Left lung (tissue), 10 donors: ENCODE results near the gene ZNF614. TPM values are rescaled to one million over a fixed set of nuclear protein-coding genes. Genes with fewer than 3 reads are reported as not detected.
"Not testable (repeated sequence)": the region's sequence is repeated elsewhere in the genome, so short reads cannot be mapped to it uniquely, and the experiment has no call there.

ENCODE experiments used
- ATAC-seq: fragments of 200-7000 bp; cut with Tn5 transposase; one replicate; pipeline ENCODE4 v1.9.1; 2020; ENCODE audit warnings: moderate library complexity
- DNase-seq, 4 donors: peaks; one replicate each; pipeline ENCODE4 v3.0.0-alpha.2; 2013 to 2020
- H3K27ac ChIP-seq, 2 donors: fragments of 200-600 bp; sonication (generic) in 1 of 2; one replicate each; pipeline versions ENCODE4 v1.5.0 to v1.8.0; 2020 to 2021
- H3K27me3 ChIP-seq, 2 donors: fragments of 200-600 bp; sonication (generic) in 1 of 2; one replicate each; pipeline versions ENCODE4 v1.5.0 to v1.8.0; 2020 to 2021
- H3K36me3 ChIP-seq, 2 donors: fragments of 200-600 bp; sonication (generic) in 1 of 2; one replicate each; pipeline versions ENCODE4 v1.5.0 to v1.8.0; 2020 to 2021
- H3K4me1 ChIP-seq, 2 donors: fragments of 200-600 bp; one replicate each; pipeline ENCODE4 v1.8.0; 2021
- H3K4me3 ChIP-seq, 2 donors: fragments of 200-600 bp; sonication (generic) in 1 of 2; one replicate each; pipeline versions ENCODE4 v1.5.0 to v1.8.0; 2020 to 2021; ENCODE audit warnings: mild to moderate bottlenecking in 1 of 2
- H3K9me3 ChIP-seq, 2 donors: fragments of 200-600 bp; sonication (generic) in 1 of 2; one replicate each; pipeline versions ENCODE4 v1.5.0 to v1.8.0; 2020 to 2021
- intact Hi-C, 2 donors: fragments of 100-400 bp; cut with DNase I; formaldehyde crosslinking; loops; one replicate each; pipeline versions ENCODE4 v1.11.2 to v1.14.2; 2022
- polyA plus RNA-seq, 6 donors: library from polyadenylated mRNA; unstranded; fragments of 120-200 nt; gene quantifications; one replicate each; pipeline ENCODE4 v1.2.1, GENCODE V29; 2013; ENCODE audit not compliant: insufficient read length in 6 of 6
- total RNA-seq, 2 donors: library from RNA; stranded (reverse); fragmentation: NEBNext Ultra II Directional; extraction: Animal tissue kit (Norgen Biotek cat#: 25700); gene quantifications; one replicate each; pipeline ENCODE4 v1.2.1, GENCODE V29; 2021
- TF ChIP-seq, protein P1 (sequence below), 2 donors: fragments of 200-600 bp; sonication (generic) in 1 of 2; IDR thresholded peaks; one replicate each; pipeline versions ENCODE4 v1.5.0 to v1.8.0; 2021; ENCODE audit warnings: antibody characterized with exemption in 2 of 2
- donor health status: DM: no; HTN: yes; CAD: no.
- donor health status: DM: no; HTN: no; CAD: no.

ZNF614 gene
- total and polyA plus RNA-seq, 8 donors, result 5.7 to 22.4 (median 19.3) TPM

DNA sequence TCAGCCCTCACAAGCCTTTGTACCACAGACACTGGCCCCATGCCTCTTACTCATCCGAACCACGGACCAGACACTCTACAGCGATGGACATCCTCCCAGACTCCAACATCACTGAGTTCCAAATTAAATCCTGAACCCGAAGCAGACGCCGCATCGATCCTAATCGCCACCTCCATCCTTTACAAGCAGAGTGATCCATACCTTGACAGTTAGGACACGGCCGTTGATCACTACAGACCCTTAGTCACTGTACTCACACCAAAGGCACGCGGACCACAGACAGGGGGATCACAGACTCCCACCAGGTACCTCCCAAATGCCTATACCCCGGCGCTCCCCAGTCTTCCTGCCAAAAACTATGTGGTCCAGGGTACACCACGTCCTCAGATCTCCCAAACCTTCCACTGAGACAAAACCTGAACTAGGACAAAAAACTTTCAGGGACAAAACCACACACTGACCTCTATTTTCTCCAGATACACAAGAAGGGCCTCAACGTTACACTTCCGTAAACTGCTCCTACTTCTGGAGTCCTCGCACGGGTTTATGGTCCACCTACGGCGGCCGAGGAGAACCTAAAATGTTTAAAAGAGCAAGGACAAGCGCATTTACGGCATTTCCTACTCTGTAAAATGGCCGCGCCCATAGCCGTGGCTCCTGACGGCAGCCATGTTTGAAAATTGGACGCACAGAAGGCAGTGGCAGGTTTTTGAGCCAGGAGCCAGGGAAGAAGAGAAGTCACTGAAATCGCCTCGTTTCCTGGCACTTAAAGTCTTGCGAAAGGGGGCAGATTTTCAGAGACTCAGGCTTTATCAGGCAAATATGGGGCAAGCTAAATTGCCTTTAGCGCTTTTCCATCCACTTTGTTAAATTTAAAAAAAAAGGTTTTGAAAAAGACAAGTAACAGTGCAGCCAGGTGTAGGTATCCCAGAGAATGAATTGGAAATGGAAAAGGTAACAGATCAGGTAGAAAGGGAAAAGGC, 41.6 kb downstream of the ZNF614 start, which contains the start of gene ZNF350:
ZNF350 (minus strand) TSS at position 532 of the 983 bp plus-strand sequence. CDS start 12,480 bp downstream, outside the sequence.
- Histone ChIP-seq H3K27me3 (no peaks in the 10 kb centered on the region), H3K36me3 (peaks cover 0 to 28% of the 10 kb centered on the region in 2 donors), H3K9me3 (peaks cover 0 to 85% of the 10 kb centered on the region in 2 donors), H3K4me1 (peaks cover 7 to 13% of the 10 kb centered on the region in 2 donors), H3K4me3 (peak within 1 kb of the TSS; percentile 77 to 78), H3K27ac (peak within 1 kb of the TSS; percentile 69 to 70)
- TF ChIP-seq, protein P1, sequence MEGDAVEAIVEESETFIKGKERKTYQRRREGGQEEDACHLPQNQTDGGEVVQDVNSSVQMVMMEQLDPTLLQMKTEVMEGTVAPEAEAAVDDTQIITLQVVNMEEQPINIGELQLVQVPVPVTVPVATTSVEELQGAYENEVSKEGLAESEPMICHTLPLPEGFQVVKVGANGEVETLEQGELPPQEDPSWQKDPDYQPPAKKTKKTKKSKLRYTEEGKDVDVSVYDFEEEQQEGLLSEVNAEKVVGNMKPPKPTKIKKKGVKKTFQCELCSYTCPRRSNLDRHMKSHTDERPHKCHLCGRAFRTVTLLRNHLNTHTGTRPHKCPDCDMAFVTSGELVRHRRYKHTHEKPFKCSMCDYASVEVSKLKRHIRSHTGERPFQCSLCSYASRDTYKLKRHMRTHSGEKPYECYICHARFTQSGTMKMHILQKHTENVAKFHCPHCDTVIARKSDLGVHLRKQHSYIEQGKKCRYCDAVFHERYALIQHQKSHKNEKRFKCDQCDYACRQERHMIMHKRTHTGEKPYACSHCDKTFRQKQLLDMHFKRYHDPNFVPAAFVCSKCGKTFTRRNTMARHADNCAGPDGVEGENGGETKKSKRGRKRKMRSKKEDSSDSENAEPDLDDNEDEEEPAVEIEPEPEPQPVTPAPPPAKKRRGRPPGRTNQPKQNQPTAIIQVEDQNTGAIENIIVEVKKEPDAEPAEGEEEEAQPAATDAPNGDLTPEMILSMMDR (IDR thresholded peaks at IDR 0.05), result no peak
- DNase-seq (peak; percentile 91 to 96 (median 94)), ATAC-seq (peak; percentile 100)
- intact Hi-C loops, result no loop called here

DNA sequence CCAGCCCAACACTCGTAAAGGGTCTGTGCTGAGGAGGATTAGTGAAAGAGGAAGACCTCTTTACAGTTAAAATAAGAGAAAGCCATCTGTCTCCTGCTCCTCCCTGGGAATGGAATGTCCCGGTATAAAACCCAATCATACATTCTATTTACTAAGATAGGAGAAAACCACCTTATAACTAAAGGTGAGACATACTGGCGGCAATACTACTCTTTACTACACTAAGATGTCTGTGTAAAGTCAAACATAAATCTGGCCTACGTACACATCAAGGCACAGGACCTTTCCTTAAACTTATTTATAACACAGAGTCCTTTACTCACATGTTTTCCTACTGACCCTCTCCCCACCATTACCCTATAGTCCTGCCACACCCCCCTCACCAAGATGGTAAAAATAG, 44.8 kb downstream of the ZNF614 start:
- Histone ChIP-seq H3K36me3 (peaks cover 0 to 54% of the 10 kb centered on the region in 2 donors), H3K9me3 (peaks cover 0 to 85% of the 10 kb centered on the region in 2 donors), H3K4me3 (no peak overlapping the region), H3K4me1 (peaks cover 7 to 23% of the 10 kb centered on the region in 2 donors), H3K27ac (no peak overlapping the region), H3K27me3 (no peaks in the 10 kb centered on the region)
- no peak for ATAC-seq
- TF ChIP-seq, protein P1 (IDR thresholded peaks at IDR 0.05), result no peak
- intact Hi-C loops, result no loop called here
- DNase-seq, result no peak

GRCh38 chr19:51980926-51981325, 47.3 kb downstream of the ZNF614 start:
- peaks cover 0 to 78% of the 10 kb centered on the region in 2 donors for H3K36me3 ChIP-seq
- H3K4me3 ChIP-seq, ATAC-seq, H3K27me3 ChIP-seq, intact Hi-C loops, DNase-seq, H3K27ac ChIP-seq: not testable (repeated sequence)
- H3K4me1 ChIP-seq, result peaks cover 7 to 18% of the 10 kb centered on the region in 2 donors
- peaks cover 0 to 94% of the 10 kb centered on the region in 2 donors for H3K9me3 ChIP-seq

DNA sequence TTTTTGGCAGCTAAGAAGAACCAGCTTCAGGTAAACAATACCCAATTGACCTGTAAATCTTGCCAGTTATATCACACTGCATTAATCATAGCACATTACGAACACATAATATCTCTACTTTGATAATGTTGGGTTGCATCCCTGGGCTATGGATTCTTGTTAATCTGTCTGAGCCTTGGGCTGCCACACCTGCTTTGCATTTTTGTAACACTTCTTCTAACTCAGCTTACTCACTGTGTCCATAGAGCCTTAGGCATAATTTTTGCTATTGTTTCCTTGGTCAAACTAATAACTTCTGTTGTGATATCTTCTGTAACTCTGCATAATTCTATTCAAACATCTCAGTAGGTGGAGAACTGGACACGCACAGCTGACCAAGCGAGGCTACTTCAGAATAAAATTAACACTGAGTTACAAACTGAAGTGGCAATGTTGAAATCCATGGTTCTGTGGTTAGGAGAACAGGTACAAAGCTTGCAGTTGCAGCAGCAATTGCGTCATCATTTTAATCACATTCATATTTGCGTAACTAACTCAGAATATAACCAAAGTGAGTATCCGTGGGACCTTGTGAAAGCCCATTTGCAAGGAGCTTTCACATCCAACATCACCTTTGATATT, 48.0 kb downstream of the ZNF614 start:
- peaks cover 0 to 83% of the 10 kb centered on the region in 2 donors for H3K36me3 ChIP-seq
- ATAC-seq (no peak), DNase-seq (no peak)
- H3K27ac ChIP-seq, result no peak overlapping the region
- H3K4me1 ChIP-seq, result peaks cover 0 to 11% of the 10 kb centered on the region in 2 donors
- no peak overlapping the region for H3K4me3 ChIP-seq
- intact Hi-C loops, result no loop called here
- H3K27me3 ChIP-seq, result no peaks in the 10 kb centered on the region
- H3K9me3 ChIP-seq, result peaks cover 0 to 98% of the 10 kb centered on the region in 2 donors
- TF ChIP-seq, protein P1 (IDR thresholded peaks at IDR 0.05), result no peak

DNA sequence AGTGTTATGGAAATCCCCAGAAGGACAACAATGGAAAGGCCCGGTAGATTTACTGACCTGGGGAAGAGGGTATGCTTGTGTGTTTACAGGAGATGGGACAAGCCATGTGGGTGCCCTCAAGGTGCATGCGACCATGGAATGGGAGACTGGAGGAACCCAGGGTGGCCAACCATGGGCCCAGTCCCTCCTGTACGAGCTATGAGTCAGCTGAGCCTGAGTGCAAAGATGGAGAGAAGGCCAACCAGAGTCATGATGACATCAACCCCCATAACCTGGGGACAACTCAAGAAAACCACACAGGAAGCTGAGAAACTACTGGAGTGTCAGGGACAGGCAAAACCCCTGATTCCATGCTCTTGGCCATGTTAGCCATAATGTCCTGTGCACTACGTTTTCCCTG, 49.3 kb downstream of the ZNF614 start:
- H3K27me3 ChIP-seq, result no peaks in the 10 kb centered on the region
- no peak overlapping the region for H3K4me3 ChIP-seq
- TF ChIP-seq, protein P1 (IDR thresholded peaks at IDR 0.05), result no peak
- peaks cover under 1 to 96% of the 10 kb centered on the region in 2 donors for H3K36me3 ChIP-seq
- no peak overlapping the region for H3K27ac ChIP-seq
- no peak for DNase-seq
- H3K4me1 ChIP-seq, result peaks cover 0 to 9% of the 10 kb centered on the region in 2 donors
- peaks cover 3 to 100% of the 10 kb centered on the region in 2 donors for H3K9me3 ChIP-seq
- intact Hi-C loops, result no loop called here
- no peak for ATAC-seq
